ENCODE data around the gene NAA10.

- no peak for TF ChIP-seq CTCF (IDR thresholded peaks at IDR 0.05; ENCODE audit: poor library complexity, severe bottlenecking)
- TF ChIP-seq REST (IDR thresholded peaks at IDR 0.05; ENCODE audit: borderline replicate concordance): no peak
- TF ChIP-seq EP300 (conservative IDR thresholded peaks at IDR 0.05; ENCODE audit: poor library complexity, severe bottlenecking): no peak
Measured at GRCh38 chrX:153950127-153950526, 15.3 kb upstream of the NAA10 start.
